ENCODE results near the gene SLC9A7.

DNA sequence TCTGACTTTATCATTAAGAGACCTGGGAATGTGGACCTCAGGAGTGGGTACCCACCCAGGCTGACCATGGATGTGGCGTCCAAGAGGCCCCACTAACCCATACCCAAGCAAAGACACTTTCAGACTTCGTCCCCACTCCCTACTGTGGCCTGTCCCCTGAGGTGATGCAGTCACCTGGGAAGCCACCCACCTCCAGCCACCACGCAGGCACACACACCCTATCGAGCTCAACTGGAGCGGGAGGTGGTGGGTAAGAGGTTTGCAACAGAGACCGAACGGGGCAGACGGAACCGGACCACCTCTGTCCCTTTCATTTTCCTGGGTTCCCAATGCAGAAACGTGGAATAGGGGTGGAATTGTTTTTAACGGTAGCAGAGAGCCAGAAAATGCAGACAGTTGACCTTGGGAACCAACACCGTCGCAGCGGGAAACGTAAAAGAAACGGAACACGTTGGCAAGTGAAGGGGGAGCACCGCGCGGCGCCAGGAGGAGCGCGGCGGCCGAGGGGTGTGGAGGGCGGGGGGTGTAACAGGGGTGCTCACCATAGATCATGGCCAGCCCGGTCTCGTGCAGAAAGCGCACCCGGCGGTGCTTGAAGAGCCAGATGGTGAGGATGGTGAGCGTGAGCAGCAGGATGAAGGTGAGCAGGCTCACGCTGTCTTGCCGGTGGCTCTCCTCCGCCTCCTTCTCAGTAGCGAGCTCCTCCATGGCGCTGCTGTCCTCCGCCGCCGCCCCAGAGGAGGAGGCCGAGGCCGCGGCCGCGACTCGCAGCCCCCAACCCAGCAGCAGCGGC, 559 bp downstream of the SLC9A7 start:
- TF ChIP-seq CTCF (conservative IDR thresholded peaks at IDR 0.05 in 1 of 2, IDR thresholded peaks at IDR 0.05 in 1 of 2; ENCODE audit: low read depth in 1 of 2, low read length in 2 of 2): no peak
- no peak for TF ChIP-seq EZH2 (IDR thresholded peaks at IDR 0.05; ENCODE audit: low read length, missing control alignments)
